SK-N-MC (cell line): Measurements from ENCODE around the gene GPR83.

Source experiments
- DNase-seq: peaks from one replicate; pipeline ENCODE4 v3.0.0-alpha.2; 2011; ENCODE audit warnings: low read depth, low spot score
- H3K27ac ChIP-seq: fragments of 200-600 bp; sonication (generic); 2 replicates; pipeline ENCODE4 v1.5.1; 2016; ENCODE audit warnings: mixed run types
- H3K36me3 ChIP-seq: fragments of 200-600 bp; sonication (generic); 2 replicates; pipeline ENCODE4 v1.6.1; 2017; ENCODE audit warnings: antibody characterized with exemption, low read length, mixed read lengths; ENCODE audit not compliant: insufficient read depth
- H3K4me3 ChIP-seq: fragments of 200-600 bp; sonication (generic); 2 replicates; pipeline ENCODE4 v1.5.1; 2016
- H3K9ac ChIP-seq: fragments of 200-600 bp; sonication (generic); 2 replicates; pipeline ENCODE4 v1.8.0; 2017; ENCODE audit warnings: mixed run types, mixed read lengths; ENCODE audit not compliant: insufficient read length
- H3K9me3 ChIP-seq: fragments of 200-600 bp; sonication (generic); 2 replicates; pipeline ENCODE4 v1.6.1; 2017; ENCODE audit warnings: low read depth, mild to moderate bottlenecking, antibody characterized with exemption, low read length, moderate library complexity, mixed read lengths
- EZH2 ChIP-seq: fragments of 200-600 bp; sonication (generic); IDR thresholded peaks from one replicate; pipeline ENCODE4 v1.6.1; 2017; ENCODE audit warnings: antibody characterized with exemption
- FOXP2 ChIP-seq: optimal IDR thresholded peaks from 2 replicates; pipeline ENCODE3; 2011; ENCODE audit warnings: mild to moderate bottlenecking, moderate library complexity; ENCODE audit not compliant: insufficient read depth; ENCODE audit errors: extremely low read length, control extremely low read depth
- POLR2AphosphoS5 ChIP-seq: IDR thresholded peaks from 2 replicates; pipeline ENCODE4 v1.6.1; 2012; ENCODE audit warnings: mild to moderate bottlenecking, low read depth, low read length, borderline replicate concordance

GPR83 gene

DNA sequence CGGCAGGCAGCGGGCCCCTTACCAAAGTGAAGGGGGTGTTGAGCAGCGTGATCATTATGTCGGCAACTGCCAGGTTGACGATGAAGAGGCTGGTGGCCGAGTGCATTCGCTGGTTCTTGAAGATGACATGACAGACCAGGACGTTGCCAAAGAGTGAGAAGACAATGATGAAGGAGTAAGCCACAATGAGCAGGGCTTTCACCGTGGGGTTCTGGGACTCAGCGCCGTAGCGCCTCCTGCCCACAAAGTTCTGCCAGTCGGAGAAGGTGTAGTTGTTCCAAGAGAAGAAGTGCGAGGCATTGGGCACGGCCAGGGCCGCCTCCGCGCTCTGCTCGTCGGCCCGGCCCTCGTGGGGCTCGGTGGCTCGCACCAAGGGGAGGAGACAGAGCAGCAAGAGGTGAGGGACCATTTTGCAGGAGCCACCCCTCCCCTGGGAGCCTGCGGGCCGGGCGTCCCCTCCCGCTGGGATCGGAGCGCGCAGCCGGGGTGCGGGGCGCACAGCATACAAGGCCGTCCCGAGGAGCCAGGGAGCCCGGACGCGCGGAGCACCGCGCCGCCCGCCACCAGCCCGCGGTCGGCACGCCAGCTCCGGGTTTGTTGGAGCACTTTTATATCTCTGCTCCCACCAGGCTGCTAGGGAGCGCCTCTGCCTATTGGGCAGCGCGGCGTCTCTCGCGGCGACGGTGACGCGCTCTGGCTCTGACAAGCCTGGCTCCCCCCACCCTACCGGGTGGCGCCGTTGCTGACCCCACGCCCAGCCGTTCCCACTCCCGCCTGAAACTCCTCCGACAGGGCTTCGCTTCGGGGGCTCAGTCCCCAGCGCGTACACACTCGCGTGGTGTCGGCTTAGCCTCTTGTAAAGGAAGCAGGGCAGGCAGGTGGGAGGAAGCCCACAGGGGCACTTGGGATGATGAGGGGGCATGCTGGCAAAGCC is at the start of gene GPR83:
Gene GPR83 (minus strand): TSS at position 581 of the 934 bp plus-strand sequence. CDS start 172 bp downstream, at position 409.
- Histone ChIP-seq H3K9me3 (no peaks in the 10 kb centered on the region), H3K27ac (no peak within 1 kb of the TSS), H3K4me3 (peak within 1 kb of the TSS; percentile 49), H3K9ac (no peak within 1 kb of the TSS), H3K36me3 (no peaks in the 10 kb centered on the region)
- TF ChIP-seq POLR2AphosphoS5 = no peak
- TF ChIP-seq FOXP2 = no peak
- TF ChIP-seq EZH2 = no peak
- no peak for DNase-seq

DNA sequence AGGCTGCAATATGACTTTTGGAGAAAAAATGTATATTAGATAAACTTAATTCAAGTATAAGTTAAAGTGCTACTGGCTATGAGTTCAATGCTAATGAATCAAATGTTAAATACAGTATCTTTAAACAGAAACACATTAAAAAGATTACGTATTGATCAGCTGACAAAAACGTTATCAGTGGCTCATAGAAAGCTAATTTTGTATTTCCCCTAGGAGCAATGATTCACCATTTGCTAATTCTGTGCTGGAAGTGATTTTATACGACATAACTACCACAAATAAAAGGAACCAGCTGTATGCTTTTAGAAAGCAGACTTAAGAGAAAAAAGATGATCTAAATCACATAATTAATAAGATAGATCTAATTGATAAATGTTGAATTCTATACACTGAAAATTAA is 48.8 kb upstream of the GPR83 start:
- TF ChIP-seq EZH2 = no peak
- TF ChIP-seq POLR2AphosphoS5 = no peak
- TF ChIP-seq FOXP2 = no peak
- no peak overlapping the region for H3K4me3 ChIP-seq
- no peak for DNase-seq
- H3K36me3 ChIP-seq = peaks cover 21% of the 10 kb centered on the region
- no peaks in the 10 kb centered on the region for H3K9me3 ChIP-seq
- H3K9ac ChIP-seq = no peak overlapping the region
- H3K27ac ChIP-seq = no peak overlapping the region

DNA sequence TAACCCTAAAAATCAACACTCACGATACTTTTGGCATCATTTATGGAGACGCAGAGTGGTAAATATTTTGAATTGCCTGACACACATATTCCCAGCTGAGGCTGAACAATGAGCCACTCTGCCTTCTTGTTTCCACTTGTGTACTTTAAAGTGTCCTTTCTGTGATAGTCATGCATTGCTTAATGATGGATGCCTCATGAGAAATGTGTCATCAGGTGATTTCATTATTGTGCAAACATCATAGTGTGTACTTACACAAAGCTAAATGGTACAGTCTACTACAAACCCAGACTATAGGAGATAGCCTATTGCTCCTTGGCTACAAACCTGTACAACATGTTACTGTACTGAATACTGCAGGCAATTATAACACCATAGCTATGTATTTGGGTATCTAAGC is 48.2 kb upstream of the GPR83 start:
- no peak overlapping the region for H3K27ac ChIP-seq
- peaks cover 22% of the 10 kb centered on the region for H3K36me3 ChIP-seq
- H3K9ac ChIP-seq = no peak overlapping the region
- no peaks in the 10 kb centered on the region for H3K9me3 ChIP-seq
- no peak for DNase-seq
- TF ChIP-seq POLR2AphosphoS5 (no peak), EZH2 (no peak), FOXP2 (no peak)
- H3K4me3 ChIP-seq = no peak overlapping the region

DNA sequence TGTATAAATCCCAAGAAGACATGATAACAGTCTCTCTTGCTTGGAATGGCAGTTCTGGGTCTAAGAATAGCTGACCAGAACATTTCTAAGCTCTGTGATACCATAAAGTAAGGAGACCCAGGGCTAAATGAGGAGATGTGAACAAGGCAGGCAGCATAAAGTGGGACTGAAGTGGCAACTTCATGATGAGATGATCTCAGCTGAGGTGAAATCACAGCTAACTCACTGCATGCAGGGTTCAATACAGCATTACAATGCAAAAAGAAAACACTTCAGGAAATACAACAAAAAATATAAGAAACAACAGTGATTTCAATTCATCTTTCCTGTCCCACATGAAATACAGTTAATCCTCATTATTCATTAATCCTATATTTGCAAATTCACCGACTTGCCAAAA is 47.8 kb upstream of the GPR83 start:
- no peak for DNase-seq
- no peak for TF ChIP-seq POLR2AphosphoS5
- no peak for TF ChIP-seq EZH2
- no peak for TF ChIP-seq FOXP2

DNA sequence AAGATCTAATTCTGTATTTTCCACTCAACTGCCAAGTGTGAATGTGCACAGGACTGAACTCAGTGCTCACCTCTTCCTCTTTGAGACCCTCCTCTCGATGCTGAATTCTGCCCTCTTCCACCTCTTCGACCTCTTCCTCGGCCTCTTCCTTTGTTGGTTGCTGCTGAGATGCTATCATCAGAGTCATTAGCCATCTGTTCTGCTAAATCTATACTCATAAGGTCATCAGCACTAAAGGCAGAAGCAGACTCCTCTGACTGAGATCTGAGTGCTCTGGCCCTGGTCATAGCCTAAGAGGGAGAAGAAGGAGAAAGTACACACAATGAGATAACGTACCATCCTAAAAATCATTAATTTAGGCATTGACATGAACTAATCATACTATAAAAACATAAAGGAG is 45.9 kb upstream of the GPR83 start:
- no peak for TF ChIP-seq EZH2
- TF ChIP-seq FOXP2 = no peak
- TF ChIP-seq POLR2AphosphoS5 = no peak
- H3K9ac ChIP-seq = no peak overlapping the region
- no peak for DNase-seq
- no peak overlapping the region for H3K4me3 ChIP-seq
- no peak overlapping the region for H3K27ac ChIP-seq
- H3K9me3 ChIP-seq = no peaks in the 10 kb centered on the region
- H3K36me3 ChIP-seq = peaks cover 18% of the 10 kb centered on the region

More for the DNA sequence above, 47.8 kb upstream of the GPR83 start:
- Histone ChIP-seq H3K4me3 (no peak overlapping the region), H3K36me3 (peaks cover 26% of the 10 kb centered on the region), H3K9me3 (no peaks in the 10 kb centered on the region), H3K27ac (no peak overlapping the region), H3K9ac (no peak overlapping the region)

DNA sequence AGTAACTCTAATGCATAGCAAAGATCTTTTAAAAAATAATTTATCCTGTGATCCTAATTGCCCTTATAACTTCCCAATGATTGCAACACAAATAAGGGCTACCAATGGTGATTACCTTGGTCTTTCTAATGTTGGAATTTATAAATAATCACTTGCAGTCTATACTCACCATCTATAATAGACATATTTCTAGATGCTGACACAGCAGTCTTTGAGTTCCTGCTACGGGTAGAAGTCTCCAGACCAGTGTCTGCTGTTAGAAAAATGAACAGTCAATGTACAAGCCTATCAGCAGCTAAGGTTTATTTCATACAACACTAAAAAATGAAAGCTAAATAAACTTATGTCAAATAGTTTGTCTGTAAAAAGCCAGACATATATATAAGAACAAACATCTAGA is 44.4 kb upstream of the GPR83 start:
- no peaks in the 10 kb centered on the region for H3K9me3 ChIP-seq
- no peak for DNase-seq
- no peak overlapping the region for H3K27ac ChIP-seq
- peaks cover 18% of the 10 kb centered on the region for H3K36me3 ChIP-seq
- TF ChIP-seq EZH2 = no peak
- TF ChIP-seq POLR2AphosphoS5 = no peak
- TF ChIP-seq FOXP2 = no peak
- no peak overlapping the region for H3K9ac ChIP-seq
- H3K4me3 ChIP-seq = no peak overlapping the region

- Histone ChIP-seq H3K36me3 (peaks cover 34% of the 10 kb centered on the region), H3K9me3 (no peaks in the 10 kb centered on the region), H3K4me3 (no peak overlapping the region), H3K9ac (no peak overlapping the region), H3K27ac (no peak overlapping the region)
- DNase-seq = no peak
- TF ChIP-seq EZH2 = no peak
- no peak for TF ChIP-seq POLR2AphosphoS5
- TF ChIP-seq FOXP2 = no peak
Observed at GRCh38 chr11:94433049-94433448, 31.8 kb upstream of the GPR83 start.

GRCh38 chr11:94424662-94425061 is 23.4 kb upstream of the GPR83 start:
- no peak for TF ChIP-seq FOXP2
- Histone ChIP-seq H3K9me3 (no peaks in the 10 kb centered on the region), H3K36me3 (peaks cover 45% of the 10 kb centered on the region), H3K4me3 (no peak overlapping the region), H3K27ac (no peak overlapping the region), H3K9ac (no peak overlapping the region)
- DNase-seq = no peak

- no peaks in the 10 kb centered on the region for H3K9me3 ChIP-seq
- no peak for DNase-seq
- no peak overlapping the region for H3K27ac ChIP-seq
- no peak overlapping the region for H3K4me3 ChIP-seq
- H3K36me3 ChIP-seq = peaks cover 39% of the 10 kb centered on the region
- H3K9ac ChIP-seq = no peak overlapping the region
- TF ChIP-seq POLR2AphosphoS5 (no peak), EZH2 (no peak), FOXP2 (no peak)
Observed at GRCh38 chr11:94424011-94424410, 22.8 kb upstream of the GPR83 start.
